ENCODE results near the gene LAMB1.

LAMB1 gene

DNA sequence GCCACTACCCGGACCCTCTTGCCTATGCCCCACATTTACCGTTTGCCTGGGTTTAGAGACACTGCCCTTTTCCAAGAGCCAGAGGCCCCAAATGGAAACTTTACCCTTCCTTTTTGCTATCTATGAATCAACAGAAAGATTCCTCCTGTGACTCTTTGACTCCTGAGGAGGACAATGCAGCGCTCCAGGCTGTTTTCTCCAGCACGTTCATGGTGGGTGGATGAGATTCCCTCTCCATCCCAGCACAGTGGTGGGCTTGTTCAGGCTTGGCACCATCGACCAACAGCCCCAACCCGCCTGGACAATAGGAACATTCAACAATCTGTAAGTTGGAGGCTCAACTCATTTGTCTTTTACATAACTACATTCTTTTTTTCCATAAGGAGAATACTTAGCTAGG lies 56.1 kb downstream of the LAMB1 start:
- no peak for TF ChIP-seq CTCF (conservative IDR thresholded peaks at IDR 0.05; ENCODE audit: control insufficient read depth, insufficient read depth, low read depth, low read length)
- no peak for DNase-seq (ENCODE audit: low read depth)
- H3K4me3 ChIP-seq (ENCODE audit: control insufficient read depth, low read depth, low read length), result no peak overlapping the region

GRCh38 chr7:107946451-107946850 lies 56.5 kb downstream of the LAMB1 start:
- no peak overlapping the region for H3K4me3 ChIP-seq (ENCODE audit: control insufficient read depth, low read depth, low read length)
- TF ChIP-seq CTCF (conservative IDR thresholded peaks at IDR 0.05; ENCODE audit: control insufficient read depth, insufficient read depth, low read depth, low read length), result no peak
- peak; percentile 65 for DNase-seq (ENCODE audit: low read depth)

- TF ChIP-seq CTCF (conservative IDR thresholded peaks at IDR 0.05; ENCODE audit: control insufficient read depth, insufficient read depth, low read depth, low read length), result no peak
- no peak for DNase-seq (ENCODE audit: low read depth)
- no peak overlapping the region for H3K4me3 ChIP-seq (ENCODE audit: control insufficient read depth, low read depth, low read length)
Measured at GRCh38 chr7:107945332-107945731, 57.6 kb downstream of the LAMB1 start.

- no peak overlapping the region for H3K4me3 ChIP-seq (ENCODE audit: control insufficient read depth, low read depth, low read length)
- DNase-seq (ENCODE audit: low read depth), result no peak
- no peak for TF ChIP-seq CTCF (conservative IDR thresholded peaks at IDR 0.05; ENCODE audit: control insufficient read depth, insufficient read depth, low read depth, low read length)
Measured at GRCh38 chr7:107944411-107945169, 58.4 kb downstream of the LAMB1 start.

GRCh38 chr7:107943018-107943417 lies 59.9 kb downstream of the LAMB1 start:
- no peak for DNase-seq (ENCODE audit: low read depth)
- H3K4me3 ChIP-seq (ENCODE audit: control insufficient read depth, low read depth, low read length), result no peak overlapping the region
- no peak for TF ChIP-seq CTCF (conservative IDR thresholded peaks at IDR 0.05; ENCODE audit: control insufficient read depth, insufficient read depth, low read depth, low read length)

DNA sequence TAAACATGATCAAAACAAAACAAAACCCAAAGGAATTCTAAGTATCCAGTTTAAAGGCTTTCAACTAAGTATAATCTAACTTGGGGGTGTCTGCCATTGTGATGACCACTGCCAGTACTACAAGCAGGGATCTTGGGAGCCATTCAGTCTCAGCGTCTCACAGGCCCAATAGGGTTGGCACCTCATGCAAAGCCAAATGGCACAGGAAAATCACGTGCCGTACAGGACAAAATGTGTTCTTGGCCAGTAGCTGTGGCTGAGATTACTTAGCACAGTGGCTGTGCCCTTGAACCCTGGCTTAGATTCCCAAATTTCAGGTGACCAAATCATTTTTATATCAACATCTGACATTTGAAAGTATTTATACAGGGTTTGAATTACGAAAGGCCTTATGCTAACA lies 62.0 kb downstream of the LAMB1 start:
- no peak for TF ChIP-seq CTCF (conservative IDR thresholded peaks at IDR 0.05; ENCODE audit: control insufficient read depth, insufficient read depth, low read depth, low read length)
- no peak for DNase-seq (ENCODE audit: low read depth)

More for the DNA sequence above, 62.0 kb downstream of the LAMB1 start:
- H3K4me3 ChIP-seq (ENCODE audit: control insufficient read depth, low read depth, low read length), result no peak overlapping the region

Measured in fibroblast of mammary gland (primary cell).